ENCODE measurements around the gene NKX2-2. TPM values are rescaled to one million over a fixed set of nuclear protein-coding genes. Genes with fewer than 3 reads are reported as not detected.

The NKX2-2 gene
- total and polyA plus RNA-seq, 2 donors (not counting 3 experiments of a cell fraction or from before 2014, with no cell fraction given), result not detected

DNA sequence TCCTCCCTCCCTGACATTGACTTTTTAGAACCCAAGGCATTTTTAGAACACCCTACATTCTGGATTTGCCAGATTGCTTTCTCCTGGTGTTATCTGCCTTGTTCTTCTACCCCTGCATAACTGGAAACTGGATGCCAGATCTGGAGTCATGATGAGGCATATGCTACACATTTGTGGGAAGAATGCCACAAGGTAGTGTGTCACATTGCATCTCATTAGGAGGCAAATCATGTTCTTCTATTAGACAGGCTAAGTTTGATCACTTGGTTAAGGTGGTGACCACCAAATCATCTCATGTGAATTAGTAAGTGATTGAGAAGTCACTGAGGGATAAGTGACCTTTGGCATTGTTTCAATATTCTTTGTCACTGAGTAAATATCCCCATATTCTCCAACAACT is 12.9 kb upstream of the NKX2-2 start:
- intact Hi-C loops (cut with micrococcal nuclease), result no loop called here
- FAIRE-seq (no peak), DNase-seq (ENCODE audit: low read depth, low spot score) (no peak)
- Histone ChIP-seq H3K79me2 (ENCODE audit: control insufficient read depth, insufficient read depth, low read length) (no peaks in the 10 kb centered on the region), H3K36me3 (ENCODE audit: control insufficient read depth in 2 of 2, extremely low read depth in 1 of 2, insufficient read depth in 2 of 2, low read length in 2 of 2) (no peaks in the 10 kb centered on the region), H3K4me3 (replicated peaks in 1 of 3; ENCODE audit: insufficient read depth in 1 of 3, low read depth in 1 of 3, low read length in 3 of 3) (no peak overlapping the region), H4K20me1 (replicated peaks; ENCODE audit: control insufficient read depth, extremely low read depth, insufficient read depth, low read length) (no peaks in the 10 kb centered on the region), H3K27me3 (ENCODE audit: control insufficient read depth in 2 of 2, insufficient read depth in 2 of 2, low read length in 2 of 2) (peaks cover 45 to 46% of the 10 kb centered on the region in 2 experiments), H3K27ac (ENCODE audit: insufficient read depth, low read depth, low read length) (no peak overlapping the region), H3K9ac (replicated peaks; ENCODE audit: extremely low read depth, insufficient read depth, low read length) (no peak overlapping the region), H3K4me1 (ENCODE audit: control insufficient read depth, extremely low read depth, insufficient read depth, low read length) (no peaks in the 10 kb centered on the region), H3K9me1 (replicated peaks; ENCODE audit: control insufficient read depth, extremely low read depth, insufficient read depth, low read length) (no peaks in the 10 kb centered on the region), H3K9me3 (replicated peaks; ENCODE audit: control insufficient read depth, insufficient read depth, low read length) (no peaks in the 10 kb centered on the region), H2AFZ (ENCODE audit: low read depth, low read length) (no peak overlapping the region), H3K4me2 (ENCODE audit: insufficient read depth, low read length) (no peak overlapping the region)
- TF ChIP-seq, protein P1, sequence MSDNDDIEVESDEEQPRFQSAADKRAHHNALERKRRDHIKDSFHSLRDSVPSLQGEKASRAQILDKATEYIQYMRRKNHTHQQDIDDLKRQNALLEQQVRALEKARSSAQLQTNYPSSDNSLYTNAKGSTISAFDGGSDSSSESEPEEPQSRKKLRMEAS (IDR thresholded peaks at IDR 0.05; ENCODE audit: insufficient read depth, insufficient read length), result no peak
- no peak for TF ChIP-seq GATA2 (IDR thresholded peaks at IDR 0.05; ENCODE audit: insufficient read depth, insufficient read length, low read depth, low read length)
- TF ChIP-seq JUN (IDR thresholded peaks at IDR 0.05; ENCODE audit: borderline replicate concordance, insufficient read depth, insufficient read length, low read depth), result no peak
- TF ChIP-seq POLR2A (IDR thresholded peaks at IDR 0.05; ENCODE audit: low read depth, low read length), result no peak
- TF ChIP-seq, protein P2, sequence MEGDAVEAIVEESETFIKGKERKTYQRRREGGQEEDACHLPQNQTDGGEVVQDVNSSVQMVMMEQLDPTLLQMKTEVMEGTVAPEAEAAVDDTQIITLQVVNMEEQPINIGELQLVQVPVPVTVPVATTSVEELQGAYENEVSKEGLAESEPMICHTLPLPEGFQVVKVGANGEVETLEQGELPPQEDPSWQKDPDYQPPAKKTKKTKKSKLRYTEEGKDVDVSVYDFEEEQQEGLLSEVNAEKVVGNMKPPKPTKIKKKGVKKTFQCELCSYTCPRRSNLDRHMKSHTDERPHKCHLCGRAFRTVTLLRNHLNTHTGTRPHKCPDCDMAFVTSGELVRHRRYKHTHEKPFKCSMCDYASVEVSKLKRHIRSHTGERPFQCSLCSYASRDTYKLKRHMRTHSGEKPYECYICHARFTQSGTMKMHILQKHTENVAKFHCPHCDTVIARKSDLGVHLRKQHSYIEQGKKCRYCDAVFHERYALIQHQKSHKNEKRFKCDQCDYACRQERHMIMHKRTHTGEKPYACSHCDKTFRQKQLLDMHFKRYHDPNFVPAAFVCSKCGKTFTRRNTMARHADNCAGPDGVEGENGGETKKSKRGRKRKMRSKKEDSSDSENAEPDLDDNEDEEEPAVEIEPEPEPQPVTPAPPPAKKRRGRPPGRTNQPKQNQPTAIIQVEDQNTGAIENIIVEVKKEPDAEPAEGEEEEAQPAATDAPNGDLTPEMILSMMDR (IDR thresholded peaks at IDR 0.05; ENCODE audit: extremely low read depth in 1 of 2, insufficient read depth in 1 of 2, low read depth in 1 of 2, low read length in 2 of 2), result no peak
- no peak for TF ChIP-seq POLR2AphosphoS5 (IDR thresholded peaks at IDR 0.05; ENCODE audit: insufficient read depth, low read depth, low read length)
- no peak for TF ChIP-seq FOS (IDR thresholded peaks at IDR 0.05; ENCODE audit: borderline replicate concordance, insufficient read depth, low read length)
- no peak for TF ChIP-seq EZH2 (IDR thresholded peaks at IDR 0.05; ENCODE audit: borderline replicate concordance, low read depth, low read length, severe bottlenecking)
- TF ChIP-seq MYC (IDR thresholded peaks at IDR 0.05; ENCODE audit: low read depth, low read length), result no peak
- CTCF ChIA-PET, result no interaction called here
- dilution Hi-C loops (cut with MboI; ENCODE audit: extremely low pct_ligation_motif_present, low sequenced_read_pairs), result no loop called here
- POLR2A ChIA-PET, result no interaction called here
- BruUV-seq (replicated peaks), result no TSS peak
